Stomach smooth muscle (tissue), 2 donors: ENCODE measurements around the gene TRAF1.

Experiments used
- H3K27ac ChIP-seq: one replicate; pipeline ENCODE4 v1.7.0; 2013; ENCODE audit warnings: mild to moderate bottlenecking, low read length, inconsistent platforms
- H3K27me3 ChIP-seq, 2 donors: one replicate each; pipeline ENCODE4 v1.7.0; 2013; ENCODE audit warnings: low read length in 2 of 2; ENCODE audit not compliant: insufficient read depth in 2 of 2, control insufficient read depth in 1 of 2
- H3K36me3 ChIP-seq, 2 donors: one replicate each; pipeline ENCODE4 v1.7.0; 2013; ENCODE audit warnings: low read length in 2 of 2; ENCODE audit not compliant: control insufficient read depth in 2 of 2, insufficient read depth in 2 of 2
- H3K4me1 ChIP-seq: one replicate; pipeline ENCODE4 v1.7.0; 2013; ENCODE audit warnings: low read length; ENCODE audit not compliant: control insufficient read depth, insufficient read depth
- H3K4me3 ChIP-seq, 2 donors: one replicate each; pipeline ENCODE4 v1.7.0; 2013; ENCODE audit warnings: low read length in 2 of 2
- H3K9ac ChIP-seq, 2 donors: one replicate each; pipeline ENCODE4 v1.7.0; 2013; ENCODE audit warnings: low read length in 2 of 2, mild to moderate bottlenecking in 1 of 2
- H3K9me3 ChIP-seq, 2 donors: one replicate each; pipeline ENCODE4 v1.7.0; 2013; ENCODE audit warnings: low read length in 2 of 2; ENCODE audit not compliant: control insufficient read depth in 2 of 2
- donor health status: healthy.
- donor health status: Pancreatic carcinoma.

The TRAF1 gene

GRCh38 chr9:120892748-120893610, 33.6 kb downstream of the TRAF1 start:
- Histone ChIP-seq H3K9ac (no peak overlapping the region), H3K4me3 (no peak overlapping the region), H3K27me3 (no peaks in the 10 kb centered on the region), H3K27ac (peak overlapping the region; percentile 80), H3K9me3 (no peaks in the 10 kb centered on the region), H3K36me3 (no peaks in the 10 kb centered on the region), H3K4me1 (peaks cover 26% of the 10 kb centered on the region)

GRCh38 chr9:120891884-120892747, 34.5 kb downstream of the TRAF1 start:
- Histone ChIP-seq H3K4me3 (no peak overlapping the region), H3K27me3 (no peaks in the 10 kb centered on the region), H3K4me1 (peaks cover 25% of the 10 kb centered on the region), H3K9me3 (no peaks in the 10 kb centered on the region), H3K9ac (no peak overlapping the region), H3K36me3 (no peaks in the 10 kb centered on the region), H3K27ac (peak overlapping the region; percentile 24)

- Histone ChIP-seq H3K9me3 (no peaks in the 10 kb centered on the region), H3K4me1 (peaks cover 20% of the 10 kb centered on the region), H3K36me3 (no peaks in the 10 kb centered on the region), H3K27me3 (no peaks in the 10 kb centered on the region), H3K27ac (peak overlapping the region; percentile 67), H3K4me3 (no peak overlapping the region), H3K9ac (no peak overlapping the region)
Measured at GRCh38 chr9:120891245-120891883, 35.2 kb downstream of the TRAF1 start.

GRCh38 chr9:120890320-120891244, 36.0 kb downstream of the TRAF1 start:
- Histone ChIP-seq H3K4me3 (no peak overlapping the region), H3K27ac (peak overlapping the region; percentile 67), H3K27me3 (no peaks in the 10 kb centered on the region), H3K9ac (no peak overlapping the region), H3K4me1 (peaks cover 20% of the 10 kb centered on the region), H3K36me3 (no peaks in the 10 kb centered on the region), H3K9me3 (no peaks in the 10 kb centered on the region)

- peaks cover 17% of the 10 kb centered on the region for H3K4me1 ChIP-seq
- no peaks in the 10 kb centered on the region for H3K9me3 ChIP-seq
- no peak overlapping the region for H3K4me3 ChIP-seq
- no peaks in the 10 kb centered on the region for H3K27me3 ChIP-seq
- H3K36me3 ChIP-seq: no peaks in the 10 kb centered on the region
- H3K27ac ChIP-seq: no peak overlapping the region
- H3K9ac ChIP-seq: no peak overlapping the region
Measured at GRCh38 chr9:120889606-120890271, 36.9 kb downstream of the TRAF1 start.

- Histone ChIP-seq H3K9ac (no peak overlapping the region), H3K27me3 (no peaks in the 10 kb centered on the region), H3K27ac (no peak overlapping the region)
Measured at GRCh38 chr9:120888626-120889025, 38.0 kb downstream of the TRAF1 start.

GRCh38 chr9:120886490-120886967, 40.1 kb downstream of the TRAF1 start:
- no peaks in the 10 kb centered on the region for H3K27me3 ChIP-seq
- peak overlapping the region in 1 of 2 donors; percentile 13 for H3K9ac ChIP-seq
- no peaks in the 10 kb centered on the region for H3K36me3 ChIP-seq
- H3K4me3 ChIP-seq: no peak overlapping the region
- H3K9me3 ChIP-seq: no peaks in the 10 kb centered on the region
- no peak overlapping the region for H3K27ac ChIP-seq
- H3K4me1 ChIP-seq: peaks cover 9% of the 10 kb centered on the region

More at GRCh38 chr9:120888626-120889025, 38.0 kb downstream of the TRAF1 start:
- Histone ChIP-seq H3K9me3 (no peaks in the 10 kb centered on the region), H3K4me3 (no peak overlapping the region), H3K36me3 (no peaks in the 10 kb centered on the region), H3K4me1 (peaks cover 9% of the 10 kb centered on the region)

GRCh38 chr9:120885958-120886357, 40.6 kb downstream of the TRAF1 start:
- H3K36me3 ChIP-seq: no peaks in the 10 kb centered on the region
- H3K4me1 ChIP-seq: peaks cover 6% of the 10 kb centered on the region
- no peaks in the 10 kb centered on the region for H3K27me3 ChIP-seq
- no peak overlapping the region for H3K4me3 ChIP-seq
- no peak overlapping the region for H3K9ac ChIP-seq
- H3K9me3 ChIP-seq: no peaks in the 10 kb centered on the region
- no peak overlapping the region for H3K27ac ChIP-seq

GRCh38 chr9:120885457-120885856, 41.1 kb downstream of the TRAF1 start:
- no peak overlapping the region for H3K9ac ChIP-seq
- no peak overlapping the region for H3K27ac ChIP-seq
- H3K27me3 ChIP-seq: no peaks in the 10 kb centered on the region
- H3K4me3 ChIP-seq: no peak overlapping the region
- H3K4me1 ChIP-seq: peaks cover 3% of the 10 kb centered on the region
- H3K36me3 ChIP-seq: no peaks in the 10 kb centered on the region
- no peaks in the 10 kb centered on the region for H3K9me3 ChIP-seq
